Endothelial cell (in vitro differentiated cells): ENCODE data around the gene NLRC5. TPM values are rescaled to one million over a fixed set of nuclear protein-coding genes. Genes with fewer than 3 reads are reported as not detected.

Source experiments
- DNase-seq: peaks from one replicate; pipeline ENCODE4 v3.0.0; 2021; ENCODE audit warnings: low spot score
- H3K27ac Mint-ChIP-seq: one replicate; pipeline ENCODE4 v1.8.0; 2021; ENCODE audit warnings: mixed read lengths, inconsistent platforms; ENCODE audit not compliant: unreplicated experiment
- H3K27me3 Mint-ChIP-seq: one replicate; pipeline ENCODE4 v1.8.0; 2021; ENCODE audit warnings: mild to moderate bottlenecking, moderate library complexity, mixed read lengths, inconsistent platforms; ENCODE audit not compliant: unreplicated experiment
- H3K36me3 Mint-ChIP-seq: one replicate; pipeline ENCODE4 v1.8.0; 2021; ENCODE audit warnings: mild to moderate bottlenecking, low read depth, mixed read lengths, inconsistent platforms; ENCODE audit not compliant: unreplicated experiment
- H3K4me1 Mint-ChIP-seq: one replicate; pipeline ENCODE4 v1.8.0; 2021; ENCODE audit warnings: mild to moderate bottlenecking, mixed read lengths, inconsistent platforms; ENCODE audit not compliant: unreplicated experiment
- H3K4me3 Mint-ChIP-seq: one replicate; pipeline ENCODE4 v1.8.0; 2021; ENCODE audit warnings: mild to moderate bottlenecking, mixed read lengths, inconsistent platforms; ENCODE audit not compliant: unreplicated experiment
- H3K9me3 Mint-ChIP-seq: one replicate; pipeline ENCODE4 v1.8.0; 2021; ENCODE audit warnings: mixed read lengths, inconsistent platforms; ENCODE audit not compliant: unreplicated experiment
- CTCF ChIP-seq: fragments of 200-600 bp; sonication (generic); IDR thresholded peaks from one replicate; pipeline ENCODE4 v1.5.0; 2021; ENCODE audit warnings: antibody characterized with exemption; ENCODE audit not compliant: unreplicated experiment
- total RNA-seq: library from RNA; stranded (reverse); fragmentation: NEBNext Ultra II Directional; extraction: Animal tissue kit (Norgen Biotek cat#: 25700); gene quantifications from one replicate; pipeline ENCODE4 v1.2.1, GENCODE V29; 2021; ENCODE audit not compliant: unreplicated experiment

The NLRC5 gene
- total RNA-seq, 1 donor from 2014 or later = 2.4 TPM

GRCh38 chr16:57089406-57089805, 100.0 kb downstream of the NLRC5 start:
- Mint-ChIP-seq H3K4me1 (peaks cover 17% of the 10 kb centered on the region), H3K36me3 (no peaks in the 10 kb centered on the region), H3K4me3 (no peak overlapping the region), H3K27ac (no peak overlapping the region), H3K9me3 (no peaks in the 10 kb centered on the region), H3K27me3 (peaks cover 8% of the 10 kb centered on the region)
- TF ChIP-seq CTCF = no peak
- DNase-seq = no peak

DNA sequence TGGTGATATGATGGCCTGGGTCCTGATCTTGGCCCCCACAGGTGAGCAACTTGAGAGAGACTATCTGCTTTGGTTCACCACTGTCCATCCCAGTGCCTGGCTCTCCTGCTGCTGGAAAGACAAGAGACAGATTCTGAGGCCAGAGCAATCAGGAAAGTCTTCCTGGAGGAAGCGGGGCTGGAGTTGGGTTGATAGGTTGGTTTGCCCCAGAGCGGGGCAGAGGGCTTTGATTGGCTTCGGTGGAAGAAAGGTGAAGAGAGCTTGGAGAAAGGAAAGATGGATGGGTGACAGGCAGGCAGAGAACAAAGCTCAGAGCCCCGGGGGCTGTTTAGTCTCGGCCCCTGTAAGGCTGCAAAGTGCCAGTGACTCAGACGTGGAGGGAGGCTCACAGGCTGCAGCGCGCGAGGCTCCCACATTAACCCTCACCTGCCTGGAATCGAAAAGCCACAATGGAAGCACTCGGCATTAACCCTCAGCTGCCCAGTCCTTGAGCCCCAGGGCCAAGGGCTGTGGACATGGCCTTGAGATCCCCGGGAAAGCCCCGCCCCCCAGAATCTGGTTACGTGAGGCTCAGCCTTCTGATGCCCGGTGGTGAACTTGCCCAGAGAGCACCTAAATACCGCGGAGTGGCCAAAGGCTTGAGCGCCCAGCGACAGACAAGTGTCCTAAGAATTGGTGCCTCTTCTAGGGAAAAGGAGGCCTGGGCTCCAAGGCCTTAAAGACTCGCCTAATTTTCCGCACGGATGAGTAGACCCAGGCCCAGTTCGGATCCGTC, 102.0 kb downstream of the NLRC5 start:
- peak overlapping the region; percentile 90 for H3K4me3 Mint-ChIP-seq
- H3K4me1 Mint-ChIP-seq = peaks cover 22% of the 10 kb centered on the region
- DNase-seq = no peak
- H3K36me3 Mint-ChIP-seq = no peaks in the 10 kb centered on the region
- no peak for TF ChIP-seq CTCF
- H3K27me3 Mint-ChIP-seq = peaks cover 7% of the 10 kb centered on the region
- no peaks in the 10 kb centered on the region for H3K9me3 Mint-ChIP-seq
- H3K27ac Mint-ChIP-seq = peak overlapping the region; percentile 48

- Mint-ChIP-seq H3K36me3 (peaks cover 3% of the 10 kb centered on the region), H3K9me3 (no peaks in the 10 kb centered on the region), H3K4me1 (peaks cover 25% of the 10 kb centered on the region), H3K27me3 (peaks cover 7% of the 10 kb centered on the region), H3K27ac (peak within 1 kb of the TSS; percentile 48), H3K4me3 (peak within 1 kb of the TSS; percentile 96)
- TF ChIP-seq CTCF = no peak
- DNase-seq = peak; percentile 67
Measured at GRCh38 chr16:57091975-57092785, 102.8 kb downstream of the NLRC5 start, which contains the start of gene CPNE2. Gene CPNE2 (plus strand): TSS chr16:57092583. CDS start chr16:57110743, 18,160 bp downstream.

GRCh38 chr16:57092786-57093411, 103.5 kb downstream of the NLRC5 start:
- Mint-ChIP-seq H3K36me3 (peaks cover 4% of the 10 kb centered on the region), H3K27ac (no peak overlapping the region), H3K27me3 (peaks cover 8% of the 10 kb centered on the region), H3K4me1 (peaks cover 30% of the 10 kb centered on the region), H3K4me3 (peak overlapping the region; percentile 96), H3K9me3 (no peaks in the 10 kb centered on the region)
- DNase-seq = peak; percentile 62
- TF ChIP-seq CTCF = peak; percentile 74
